Measurements from ENCODE around the gene ZNF587B.
"Not testable (repeated sequence)": the region's sequence is repeated elsewhere in the genome, so short reads cannot be mapped to it uniquely, and the experiment has no call there.

ZNF587B gene

GRCh38 chr19:57887195-57887941, 57.3 kb downstream of the ZNF587B start:
- no peak for TF ChIP-seq ZFX (IDR thresholded peaks at IDR 0.05; ENCODE audit: borderline replicate concordance)
- TF ChIP-seq CTCF (IDR thresholded peaks at IDR 0.05) = no peak
- no peak overlapping the region for H3K27ac ChIP-seq

GRCh38 chr19:57888107-57888559, 58.0 kb downstream of the ZNF587B start:
- TF ChIP-seq ZFX (IDR thresholded peaks at IDR 0.05; ENCODE audit: borderline replicate concordance) (no peak), CTCF (IDR thresholded peaks at IDR 0.05) (no peak)
- no peak overlapping the region; the same call in 1 of the 2 replicates for H3K27ac ChIP-seq

- TF ChIP-seq CTCF (IDR thresholded peaks at IDR 0.05) (peak; percentile 55; the same call in 1 of the 2 replicates), ZFX (IDR thresholded peaks at IDR 0.05; ENCODE audit: borderline replicate concordance) (no peak)
- H3K27ac ChIP-seq = peak within 1 kb of the TSS; percentile 18; the same call in 1 of the 2 replicates
These were observed 58.6 kb downstream of the ZNF587B start, which contains the start of gene ZNF814 for GRCh38 chr19:57888560-57889231. Gene ZNF814, minus strand, starts transcription at chr19:57889037. Its CDS starts 235 bp downstream, at chr19:57888802.

- not testable (repeated sequence) for H3K27ac ChIP-seq
These were observed 60.6 kb downstream of the ZNF587B start for GRCh38 chr19:57890706-57891105.

All from 22Rv1 (cell line).